Keratinocyte (primary cell): Measurements from ENCODE around the gene CLTC. TPM values are rescaled to one million over a fixed set of nuclear protein-coding genes. Genes with fewer than 3 reads are reported as not detected.

Experiments used
- DNase-seq: peaks from one replicate; pipeline ENCODE4 v3.0.0-alpha.2; 2011; ENCODE audit warnings: low read depth, missing footprints, low spot score
- FAIRE-seq: peaks from 2 replicates; lab custom pipeline; 2011; peaks lifted over from hg19 to GRCh38; lab: Jason Lieb, UNC
- H2AFZ ChIP-seq: 2 replicates; pipeline ENCODE4 v1.6.0; 2012; ENCODE audit warnings: low read length, control low read depth, inconsistent platforms; ENCODE audit not compliant: control insufficient read depth
- H3K27ac ChIP-seq: 2 replicates; pipeline ENCODE4 v1.5.1; 2011; ENCODE audit warnings: low read length; ENCODE audit not compliant: control insufficient read depth, insufficient read depth
- H3K27me3 ChIP-seq: 3 replicates; pipeline ENCODE4 v1.6.0; 2011; ENCODE audit warnings: low read length; ENCODE audit not compliant: control insufficient read depth, insufficient read depth; ENCODE audit errors: extremely low read depth
- H3K36me3 ChIP-seq, 2 experiments: 2 replicates in 1 of 2; 3 replicates in 1 of 2; pipeline ENCODE4 v1.5.1; 2011; ENCODE audit warnings: low read length in 2 of 2, mild to moderate bottlenecking in 1 of 2; ENCODE audit not compliant: control insufficient read depth in 2 of 2, insufficient read depth in 2 of 2; ENCODE audit errors: extremely low read depth in 1 of 2
- H3K4me1 ChIP-seq: 3 replicates; pipeline ENCODE4 v1.5.1; 2011; ENCODE audit warnings: low read length; ENCODE audit not compliant: control insufficient read depth, insufficient read depth; ENCODE audit errors: extremely low read depth
- H3K4me2 ChIP-seq: 3 replicates; pipeline ENCODE4 v1.6.0; 2011; ENCODE audit warnings: low read depth, low read length; ENCODE audit not compliant: control insufficient read depth, insufficient read depth; ENCODE audit errors: extremely low read depth
- H3K4me3 ChIP-seq, 3 experiments: fragments of 200-600 bp in 1 of 3; sonication (generic) in 1 of 3; 2 replicates in 2 of 3; 3 replicates in 1 of 3; pipeline ENCODE4 v1.5.1; 2011 to 2016; ENCODE audit warnings: low read length in 3 of 3, mild to moderate bottlenecking in 3 of 3, control low read depth in 2 of 3, inconsistent platforms in 1 of 3, low read depth in 1 of 3, mixed read lengths in 1 of 3, mixed run types in 1 of 3, moderate library complexity in 1 of 3; ENCODE audit not compliant: control insufficient read depth in 2 of 3, insufficient read depth in 2 of 3; ENCODE audit errors: extremely low read depth in 1 of 3
- H3K79me2 ChIP-seq: 2 replicates; pipeline ENCODE4 v1.6.0; 2012; ENCODE audit warnings: low read length; ENCODE audit not compliant: control insufficient read depth, insufficient read depth
- H3K9ac ChIP-seq: 3 replicates; pipeline ENCODE4 v1.6.0; 2011; ENCODE audit warnings: low read length; ENCODE audit not compliant: control insufficient read depth, insufficient read depth; ENCODE audit errors: extremely low read depth
- H3K9me1 ChIP-seq: 3 replicates; pipeline ENCODE4 v1.6.0; 2011; ENCODE audit warnings: low read length; ENCODE audit not compliant: control insufficient read depth, insufficient read depth; ENCODE audit errors: extremely low read depth
- H3K9me3 ChIP-seq: 2 replicates; pipeline ENCODE4 v1.5.1; 2012; ENCODE audit warnings: low read depth, low read length; ENCODE audit not compliant: control insufficient read depth
- H4K20me1 ChIP-seq: 3 replicates; pipeline ENCODE4 v1.6.0; 2011; ENCODE audit warnings: low read length; ENCODE audit not compliant: control insufficient read depth, insufficient read depth; ENCODE audit errors: extremely low read depth
- EZH2 ChIP-seq: IDR thresholded peaks from one replicate; pipeline ENCODE4 v1.6.1; 2012; ENCODE audit warnings: inconsistent platforms, mild to moderate bottlenecking, low read length, moderate library complexity
- dilution Hi-C: fragments of 300-500 bp; cut with MboI; formaldehyde crosslinking; loops from one replicate; pipeline ENCODE4 v1.7.0; 2020; ENCODE audit warnings: low sequenced_read_pairs; ENCODE audit not compliant: extremely low pct_ligation_motif_present
- polyA plus RNA-seq, 5 experiments: library from polyadenylated mRNA; depleted of rRNA in 3 of 5; stranded (reverse) in 3 of 5; stranded (forward) in 1 of 5; unstranded in 1 of 5; fragments of >200 nt; gene quantifications; 1 replicate in 1 of 5; 2 replicates in 3 of 5; 3 replicates in 1 of 5; pipeline versions ENCODE4 v1.2.1 to v1.2.3, GENCODE V29; 2011 to 2012; ENCODE audit warnings: missing spikeins in 2 of 5, low read depth in 1 of 5, low replicate concordance in 1 of 5
- TF ChIP-seq, protein P1 (sequence below), 3 experiments: IDR thresholded peaks in 1 of 3; conservative IDR thresholded peaks in 1 of 3; optimal IDR thresholded peaks in 1 of 3; 2 replicates in 2 of 3; 3 replicates in 1 of 3; pipeline versions ENCODE3 to v1.5.1; 2011; ENCODE audit warnings: low read length in 3 of 3, mild to moderate bottlenecking in 3 of 3, moderate library complexity in 2 of 3, control low read depth in 1 of 3, inconsistent platforms in 1 of 3; ENCODE audit not compliant: insufficient read depth in 2 of 3; ENCODE audit errors: extremely low read depth in 1 of 3

The CLTC gene
- polyA plus RNA-seq, 1 donor (not counting 4 experiments of a cell fraction or from before 2014, with no cell fraction given) = 209 TPM

- dilution Hi-C loops = no loop called here
- H3K79me2 ChIP-seq = no peaks in the 10 kb centered on the region
- no peak overlapping the region for H3K4me2 ChIP-seq
- H3K36me3 ChIP-seq = no peaks in the 10 kb centered on the region
- H4K20me1 ChIP-seq = no peaks in the 10 kb centered on the region
- no peak overlapping the region for H3K4me3 ChIP-seq
- FAIRE-seq = no peak
- no peak for DNase-seq
- H3K9me3 ChIP-seq = no peaks in the 10 kb centered on the region
- H3K27ac ChIP-seq = no peak overlapping the region
- TF ChIP-seq, protein P1, sequence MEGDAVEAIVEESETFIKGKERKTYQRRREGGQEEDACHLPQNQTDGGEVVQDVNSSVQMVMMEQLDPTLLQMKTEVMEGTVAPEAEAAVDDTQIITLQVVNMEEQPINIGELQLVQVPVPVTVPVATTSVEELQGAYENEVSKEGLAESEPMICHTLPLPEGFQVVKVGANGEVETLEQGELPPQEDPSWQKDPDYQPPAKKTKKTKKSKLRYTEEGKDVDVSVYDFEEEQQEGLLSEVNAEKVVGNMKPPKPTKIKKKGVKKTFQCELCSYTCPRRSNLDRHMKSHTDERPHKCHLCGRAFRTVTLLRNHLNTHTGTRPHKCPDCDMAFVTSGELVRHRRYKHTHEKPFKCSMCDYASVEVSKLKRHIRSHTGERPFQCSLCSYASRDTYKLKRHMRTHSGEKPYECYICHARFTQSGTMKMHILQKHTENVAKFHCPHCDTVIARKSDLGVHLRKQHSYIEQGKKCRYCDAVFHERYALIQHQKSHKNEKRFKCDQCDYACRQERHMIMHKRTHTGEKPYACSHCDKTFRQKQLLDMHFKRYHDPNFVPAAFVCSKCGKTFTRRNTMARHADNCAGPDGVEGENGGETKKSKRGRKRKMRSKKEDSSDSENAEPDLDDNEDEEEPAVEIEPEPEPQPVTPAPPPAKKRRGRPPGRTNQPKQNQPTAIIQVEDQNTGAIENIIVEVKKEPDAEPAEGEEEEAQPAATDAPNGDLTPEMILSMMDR (optimal IDR thresholded peaks at IDR 0.05 in 1 of 3, IDR thresholded peaks at IDR 0.05 in 1 of 3, conservative IDR thresholded peaks at IDR 0.05 in 1 of 3; ENCODE audit: extremely low read depth in 1 of 3, insufficient read depth in 2 of 3, low read length in 3 of 3) = no peak
- TF ChIP-seq EZH2 = no peak
- H3K9me1 ChIP-seq = no peaks in the 10 kb centered on the region
- no peaks in the 10 kb centered on the region for H3K27me3 ChIP-seq
- no peaks in the 10 kb centered on the region for H3K4me1 ChIP-seq
- H2AFZ ChIP-seq = no peak overlapping the region
- H3K9ac ChIP-seq = no peak overlapping the region
Measured at GRCh38 chr17:59743842-59744241, 124.1 kb downstream of the CLTC start.

DNA sequence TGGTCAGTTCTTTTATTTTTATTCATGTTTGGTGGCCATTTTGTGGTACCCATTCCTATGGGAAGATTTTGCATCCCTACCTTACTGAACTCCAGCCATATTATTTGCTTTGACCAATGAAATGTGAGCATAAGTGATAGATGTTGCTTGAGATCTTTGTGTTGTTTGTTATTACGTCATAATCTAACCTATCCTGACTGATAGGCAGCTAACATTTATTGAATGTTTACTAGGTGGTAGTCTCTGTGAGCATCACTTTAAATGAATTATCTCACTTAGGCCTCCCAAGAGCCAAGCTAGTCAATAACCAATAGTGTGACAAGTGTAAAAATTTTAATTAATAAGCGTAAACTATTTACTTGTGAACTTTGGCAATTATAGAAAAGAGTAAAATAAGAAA lies 125.3 kb downstream of the CLTC start:
- no peaks in the 10 kb centered on the region for H3K4me1 ChIP-seq
- no peaks in the 10 kb centered on the region for H3K9me1 ChIP-seq
- TF ChIP-seq EZH2 = no peak
- no peak for FAIRE-seq
- H3K9me3 ChIP-seq = no peaks in the 10 kb centered on the region
- no peak overlapping the region for H3K9ac ChIP-seq
- no peak for DNase-seq
- H3K36me3 ChIP-seq = no peaks in the 10 kb centered on the region
- H3K79me2 ChIP-seq = no peaks in the 10 kb centered on the region
- H3K4me3 ChIP-seq = no peak overlapping the region
- H3K27ac ChIP-seq = no peak overlapping the region
- no peak overlapping the region for H2AFZ ChIP-seq
- dilution Hi-C loops = no loop called here
- no peaks in the 10 kb centered on the region for H4K20me1 ChIP-seq
- no peaks in the 10 kb centered on the region for H3K27me3 ChIP-seq
- H3K4me2 ChIP-seq = no peak overlapping the region

Other genes starting within 250 kb of the CLTC start
- gene DHX40, start 54.3 kb upstream of the CLTC start, polyA plus RNA-seq = 19.6 to 30.7 TPM (median 20.4 TPM) in 3 replicates
- 94.1 to 107 TPM (median 97.0 TPM) in 3 replicates for gene PTRH2, start 87.5 kb downstream of the CLTC start, polyA plus RNA-seq
- gene VMP1, start 87.8 kb downstream of the CLTC start, polyA plus RNA-seq = 90.6 to 326 TPM (median 303 TPM) in 3 replicates